Hepatocyte (in vitro differentiated cells): ENCODE results near the gene ITGB7.

Source experiments
- EZH2 ChIP-seq: fragments of 200-600 bp; sonication (generic); IDR thresholded peaks from 2 replicates; pipeline ENCODE4 v1.6.1; 2016; ENCODE audit warnings: antibody characterized with exemption, mild to moderate bottlenecking, borderline replicate concordance
- EZH2phosphoT487 ChIP-seq: fragments of 200-600 bp; sonication (generic); IDR thresholded peaks from one replicate; pipeline ENCODE4 v1.6.1; 2018; ENCODE audit warnings: antibody characterized with exemption, mild to moderate bottlenecking, low read depth, moderate library complexity; ENCODE audit not compliant: unreplicated experiment, severe bottlenecking
- TF ChIP-seq, protein P1 (sequence below): fragments of 200-600 bp; sonication (generic); IDR thresholded peaks from 2 replicates; pipeline ENCODE4 v1.5.1; 2016; ENCODE audit warnings: antibody characterized with exemption, mild to moderate bottlenecking; ENCODE audit not compliant: poor library complexity

DNA sequence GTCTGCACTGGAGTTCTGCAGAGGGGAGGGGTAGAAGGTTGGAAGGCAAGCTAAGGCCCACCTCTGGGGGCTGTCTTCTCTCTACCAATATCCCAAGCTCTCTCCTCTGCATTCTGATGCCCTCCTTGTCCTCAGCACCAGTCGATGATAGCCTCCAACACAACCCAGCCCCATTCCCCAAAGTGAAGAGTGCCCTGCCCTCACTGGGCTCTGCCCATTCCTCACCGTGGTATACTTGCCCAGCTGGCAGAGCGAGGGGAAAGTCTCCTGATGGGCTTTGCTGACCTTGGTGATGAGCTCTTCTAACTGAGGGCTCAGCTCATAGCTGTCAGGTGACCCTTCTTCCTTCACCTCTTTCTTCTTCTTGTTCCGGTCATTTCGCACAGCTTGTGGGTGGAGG is 7.2 kb upstream of the ITGB7 start:
- TF ChIP-seq, protein P1, sequence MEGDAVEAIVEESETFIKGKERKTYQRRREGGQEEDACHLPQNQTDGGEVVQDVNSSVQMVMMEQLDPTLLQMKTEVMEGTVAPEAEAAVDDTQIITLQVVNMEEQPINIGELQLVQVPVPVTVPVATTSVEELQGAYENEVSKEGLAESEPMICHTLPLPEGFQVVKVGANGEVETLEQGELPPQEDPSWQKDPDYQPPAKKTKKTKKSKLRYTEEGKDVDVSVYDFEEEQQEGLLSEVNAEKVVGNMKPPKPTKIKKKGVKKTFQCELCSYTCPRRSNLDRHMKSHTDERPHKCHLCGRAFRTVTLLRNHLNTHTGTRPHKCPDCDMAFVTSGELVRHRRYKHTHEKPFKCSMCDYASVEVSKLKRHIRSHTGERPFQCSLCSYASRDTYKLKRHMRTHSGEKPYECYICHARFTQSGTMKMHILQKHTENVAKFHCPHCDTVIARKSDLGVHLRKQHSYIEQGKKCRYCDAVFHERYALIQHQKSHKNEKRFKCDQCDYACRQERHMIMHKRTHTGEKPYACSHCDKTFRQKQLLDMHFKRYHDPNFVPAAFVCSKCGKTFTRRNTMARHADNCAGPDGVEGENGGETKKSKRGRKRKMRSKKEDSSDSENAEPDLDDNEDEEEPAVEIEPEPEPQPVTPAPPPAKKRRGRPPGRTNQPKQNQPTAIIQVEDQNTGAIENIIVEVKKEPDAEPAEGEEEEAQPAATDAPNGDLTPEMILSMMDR, result no peak
- TF ChIP-seq EZH2, result no peak
- no peak for TF ChIP-seq EZH2phosphoT487
